ENCODE results near the gene RSAD1. TPM values are rescaled to one million over a fixed set of nuclear protein-coding genes. Genes with fewer than 3 reads are reported as not detected.

Gene RSAD1
- total RNA-seq, 2 donors from 2014 or later: 22.2 to 29.3 TPM

- no peaks in the 10 kb centered on the region for H3K9me3 ChIP-seq
- H3K27ac ChIP-seq: no peak within 1 kb of the TSS
- peak within 1 kb of the TSS; percentile 36 to 72 for H3K9ac ChIP-seq (ENCODE audit: low read depth in 2 of 2, low read length in 2 of 2)
- peak within 1 kb of the TSS; percentile 11 for H3K4me3 ChIP-seq
- peaks cover 11% of the 10 kb centered on the region for H3K27me3 ChIP-seq
- intact Hi-C loops (cut with DNase I): no loop called here
- no peaks in the 10 kb centered on the region for H3K36me3 ChIP-seq
- TF ChIP-seq, protein P1, sequence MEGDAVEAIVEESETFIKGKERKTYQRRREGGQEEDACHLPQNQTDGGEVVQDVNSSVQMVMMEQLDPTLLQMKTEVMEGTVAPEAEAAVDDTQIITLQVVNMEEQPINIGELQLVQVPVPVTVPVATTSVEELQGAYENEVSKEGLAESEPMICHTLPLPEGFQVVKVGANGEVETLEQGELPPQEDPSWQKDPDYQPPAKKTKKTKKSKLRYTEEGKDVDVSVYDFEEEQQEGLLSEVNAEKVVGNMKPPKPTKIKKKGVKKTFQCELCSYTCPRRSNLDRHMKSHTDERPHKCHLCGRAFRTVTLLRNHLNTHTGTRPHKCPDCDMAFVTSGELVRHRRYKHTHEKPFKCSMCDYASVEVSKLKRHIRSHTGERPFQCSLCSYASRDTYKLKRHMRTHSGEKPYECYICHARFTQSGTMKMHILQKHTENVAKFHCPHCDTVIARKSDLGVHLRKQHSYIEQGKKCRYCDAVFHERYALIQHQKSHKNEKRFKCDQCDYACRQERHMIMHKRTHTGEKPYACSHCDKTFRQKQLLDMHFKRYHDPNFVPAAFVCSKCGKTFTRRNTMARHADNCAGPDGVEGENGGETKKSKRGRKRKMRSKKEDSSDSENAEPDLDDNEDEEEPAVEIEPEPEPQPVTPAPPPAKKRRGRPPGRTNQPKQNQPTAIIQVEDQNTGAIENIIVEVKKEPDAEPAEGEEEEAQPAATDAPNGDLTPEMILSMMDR (IDR thresholded peaks at IDR 0.05): no peak
- DNase-seq: peak; percentile 31
- H3K4me1 ChIP-seq: peaks cover 25% of the 10 kb centered on the region
Measured at GRCh38 chr17:50468304-50469207, 10.1 kb upstream of the RSAD1 start, which contains the start of gene CHAD. CHAD (minus strand) TSS chr17:50468880; CDS start chr17:50468813, 67 bp downstream.

DNA sequence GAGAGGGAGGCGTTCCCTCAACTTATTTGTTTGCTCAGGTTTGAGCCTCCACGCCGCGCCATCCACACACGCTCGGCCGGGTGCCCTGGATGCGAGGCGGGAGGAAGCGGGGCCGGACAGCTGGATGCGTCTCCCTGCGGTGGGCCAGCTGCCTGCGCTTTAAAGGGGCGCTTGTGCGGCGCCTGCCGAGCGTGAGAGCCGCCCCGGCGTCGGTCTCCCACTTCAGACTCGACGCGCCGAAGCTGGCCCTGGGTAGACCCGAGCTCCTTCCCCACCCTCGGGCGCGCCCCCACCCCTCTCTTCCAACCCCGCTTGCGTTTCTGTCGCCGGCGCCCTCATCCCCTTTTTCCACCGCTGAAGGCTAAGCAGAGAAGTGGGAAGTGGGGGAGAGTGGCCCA lies 9.5 kb upstream of the RSAD1 start:
- Histone ChIP-seq H3K9ac (ENCODE audit: low read depth in 2 of 2, low read length in 2 of 2) (peak overlapping the region; percentile 36 to 72), H3K27me3 (peaks cover 11% of the 10 kb centered on the region), H3K9me3 (no peaks in the 10 kb centered on the region), H3K4me3 (peak overlapping the region; percentile 11), H3K4me1 (peaks cover 25% of the 10 kb centered on the region), H3K36me3 (no peaks in the 10 kb centered on the region), H3K27ac (no peak overlapping the region)
- intact Hi-C loops (cut with DNase I): no loop called here
- TF ChIP-seq, protein P1 (IDR thresholded peaks at IDR 0.05): no peak
- no peak for DNase-seq

- Histone ChIP-seq H3K4me1 (peaks cover 25% of the 10 kb centered on the region), H3K9me3 (no peaks in the 10 kb centered on the region), H3K27me3 (peaks cover 11% of the 10 kb centered on the region), H3K9ac (ENCODE audit: low read depth in 2 of 2, low read length in 2 of 2) (peak overlapping the region; percentile 36 to 72), H3K36me3 (no peaks in the 10 kb centered on the region), H3K27ac (peak overlapping the region; percentile 33), H3K4me3 (no peak overlapping the region)
- DNase-seq: peak; percentile 27
- intact Hi-C loops (cut with DNase I): no loop called here
- TF ChIP-seq, protein P1 (IDR thresholded peaks at IDR 0.05): no peak
Measured at GRCh38 chr17:50469671-50470305, 8.9 kb upstream of the RSAD1 start.

DNA sequence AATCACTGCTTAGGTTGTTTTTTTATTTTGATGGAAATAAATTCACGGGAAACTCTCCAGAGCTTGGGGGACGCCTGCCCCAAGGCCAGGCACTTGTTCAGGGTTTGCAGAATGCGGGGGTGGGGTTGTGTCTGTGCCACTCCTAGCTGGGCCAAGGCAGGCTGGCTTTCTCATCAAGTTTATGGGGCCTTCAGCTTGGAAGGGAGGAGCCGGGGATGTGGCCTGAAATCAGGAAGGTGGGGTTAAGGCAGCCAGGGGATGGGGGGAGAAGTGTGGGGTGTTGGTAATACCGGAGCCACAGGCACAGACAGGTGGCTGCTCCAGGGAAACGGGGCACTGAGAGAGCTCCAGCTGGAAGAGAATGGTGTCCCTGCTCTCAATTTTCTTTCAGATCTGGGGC lies 8.2 kb upstream of the RSAD1 start:
- H3K27me3 ChIP-seq: peaks cover 11% of the 10 kb centered on the region
- DNase-seq: peak; percentile 87
- peak overlapping the region; percentile 33 for H3K27ac ChIP-seq
- H3K36me3 ChIP-seq: no peaks in the 10 kb centered on the region
- TF ChIP-seq, protein P1 (IDR thresholded peaks at IDR 0.05): no peak
- H3K4me3 ChIP-seq: no peak overlapping the region
- H3K9ac ChIP-seq (ENCODE audit: low read depth in 2 of 2, low read length in 2 of 2): peak overlapping the region in 1 of 2 donors; percentile 72
- peaks cover 25% of the 10 kb centered on the region for H3K4me1 ChIP-seq
- no peaks in the 10 kb centered on the region for H3K9me3 ChIP-seq
- intact Hi-C loops (cut with DNase I): no loop called here

GRCh38 chr17:50471009-50471905 lies 7.4 kb upstream of the RSAD1 start:
- Histone ChIP-seq H3K9me3 (no peaks in the 10 kb centered on the region), H3K27me3 (peaks cover 11% of the 10 kb centered on the region), H3K36me3 (no peaks in the 10 kb centered on the region), H3K9ac (ENCODE audit: low read depth in 2 of 2, low read length in 2 of 2) (peak overlapping the region in 1 of 2 donors; percentile 72), H3K27ac (no peak overlapping the region), H3K4me3 (no peak overlapping the region), H3K4me1 (peaks cover 25% of the 10 kb centered on the region)
- peak; percentile 20 for DNase-seq
- TF ChIP-seq, protein P1 (IDR thresholded peaks at IDR 0.05): no peak
- intact Hi-C loops (cut with DNase I): no loop called here
